ENCODE measurements around the gene OLFM1. TPM values are rescaled to one million over a fixed set of nuclear protein-coding genes. Genes with fewer than 3 reads are reported as not detected.

OLFM1 gene
- total RNA-seq, 1 experiment from 2014 or later: 3.5 TPM

GRCh38 chr9:135079018-135079417 is 8.4 kb upstream of the OLFM1 start (continued):
- TF ChIP-seq, protein P1, sequence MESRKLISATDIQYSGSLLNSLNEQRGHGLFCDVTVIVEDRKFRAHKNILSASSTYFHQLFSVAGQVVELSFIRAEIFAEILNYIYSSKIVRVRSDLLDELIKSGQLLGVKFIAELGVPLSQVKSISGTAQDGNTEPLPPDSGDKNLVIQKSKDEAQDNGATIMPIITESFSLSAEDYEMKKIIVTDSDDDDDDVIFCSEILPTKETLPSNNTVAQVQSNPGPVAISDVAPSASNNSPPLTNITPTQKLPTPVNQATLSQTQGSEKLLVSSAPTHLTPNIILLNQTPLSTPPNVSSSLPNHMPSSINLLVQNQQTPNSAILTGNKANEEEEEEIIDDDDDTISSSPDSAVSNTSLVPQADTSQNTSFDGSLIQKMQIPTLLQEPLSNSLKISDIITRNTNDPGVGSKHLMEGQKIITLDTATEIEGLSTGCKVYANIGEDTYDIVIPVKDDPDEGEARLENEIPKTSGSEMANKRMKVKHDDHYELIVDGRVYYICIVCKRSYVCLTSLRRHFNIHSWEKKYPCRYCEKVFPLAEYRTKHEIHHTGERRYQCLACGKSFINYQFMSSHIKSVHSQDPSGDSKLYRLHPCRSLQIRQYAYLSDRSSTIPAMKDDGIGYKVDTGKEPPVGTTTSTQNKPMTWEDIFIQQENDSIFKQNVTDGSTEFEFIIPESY (IDR thresholded peaks at IDR 0.05; ENCODE audit: extremely low read depth, insufficient replicate concordance, low read length): no peak
- TF ChIP-seq TCF7L2 (IDR thresholded peaks at IDR 0.05; ENCODE audit: borderline replicate concordance, extremely low read depth, insufficient read depth, insufficient read length) (no peak), ELF1 (IDR thresholded peaks at IDR 0.05; ENCODE audit: borderline replicate concordance, low read depth) (no peak), CBX3 (IDR thresholded peaks at IDR 0.05; ENCODE audit: low read depth) (no peak), CEBPB (IDR thresholded peaks at IDR 0.05; ENCODE audit: low read depth) (no peak), YY1 (IDR thresholded peaks at IDR 0.05; ENCODE audit: extremely low read depth, insufficient replicate concordance, low read depth, low read length) (no peak)
- TF ChIP-seq, protein P2, sequence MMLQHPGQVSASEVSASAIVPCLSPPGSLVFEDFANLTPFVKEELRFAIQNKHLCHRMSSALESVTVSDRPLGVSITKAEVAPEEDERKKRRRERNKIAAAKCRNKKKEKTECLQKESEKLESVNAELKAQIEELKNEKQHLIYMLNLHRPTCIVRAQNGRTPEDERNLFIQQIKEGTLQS (IDR thresholded peaks at IDR 0.05): no peak

DNA sequence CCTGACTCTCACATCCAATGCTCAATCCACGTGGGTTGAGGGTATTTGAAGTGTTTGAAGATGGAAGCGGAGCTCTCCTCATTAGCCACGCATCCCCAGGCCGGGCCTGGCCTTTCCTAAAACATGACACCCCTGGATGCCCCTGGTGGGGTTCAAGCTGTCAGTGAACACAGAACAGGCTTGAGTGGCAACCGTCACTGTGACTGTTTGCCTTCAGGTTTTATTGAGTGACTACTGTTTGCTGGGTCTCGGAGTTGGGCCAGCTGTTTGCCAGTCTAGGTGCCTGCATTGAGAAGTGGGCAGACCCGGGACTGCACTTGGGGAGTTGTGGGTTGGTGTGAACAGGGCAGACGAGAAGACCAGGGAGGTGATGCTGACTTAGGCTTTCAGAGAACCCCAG is 7.8 kb upstream of the OLFM1 start:
- no peak for DNase-seq (ENCODE audit: low read depth, low spot score)
- no peak for ATAC-seq
- intact Hi-C loops (cut with micrococcal nuclease): loop anchor here (5.0 to 10.0 kb wide), 3 partner anchors 175 to 885 kb away; partner anchors contain the start of gene UBAC1
- no peaks in the 10 kb centered on the region for H4K20me1 ChIP-seq (ENCODE audit: insufficient read depth)
- no peak overlapping the region for H3K9ac ChIP-seq (ENCODE audit: low read length)
- H3K36me3 ChIP-seq (ENCODE audit: control insufficient read depth in 1 of 2, insufficient read depth in 2 of 2, low read length in 2 of 2): no peaks in the 10 kb centered on the region
- H3K9me3 ChIP-seq (ENCODE audit: control insufficient read depth in 1 of 2, insufficient read depth in 1 of 2, low read depth in 1 of 2, low read length in 2 of 2): no peaks in the 10 kb centered on the region
- H3K27ac ChIP-seq (ENCODE audit: low read depth, low read length): no peak overlapping the region
- no peaks in the 10 kb centered on the region for H3K9me2 ChIP-seq (ENCODE audit: insufficient read depth)
- no peak overlapping the region for H3K4me2 ChIP-seq (ENCODE audit: low read length)
- H3K4me3 ChIP-seq (replicated peaks in 1 of 2; ENCODE audit: low read depth in 1 of 2, low read length in 2 of 2): no peak overlapping the region
- CTCF ChIA-PET: no interaction called here
- no peak for TF ChIP-seq EZH2phosphoT487 (IDR thresholded peaks at IDR 0.05; ENCODE audit: borderline replicate concordance)
- TF ChIP-seq POLR2AphosphoS5 (IDR thresholded peaks at IDR 0.05; ENCODE audit: low read depth, low read length): no peak
- TF ChIP-seq CEBPB (IDR thresholded peaks at IDR 0.05; ENCODE audit: low read depth): no peak
- TF ChIP-seq CBX3 (IDR thresholded peaks at IDR 0.05; ENCODE audit: low read depth): no peak
- TF ChIP-seq ELF1 (IDR thresholded peaks at IDR 0.05; ENCODE audit: borderline replicate concordance, low read depth): no peak
- TF ChIP-seq, protein P3, sequence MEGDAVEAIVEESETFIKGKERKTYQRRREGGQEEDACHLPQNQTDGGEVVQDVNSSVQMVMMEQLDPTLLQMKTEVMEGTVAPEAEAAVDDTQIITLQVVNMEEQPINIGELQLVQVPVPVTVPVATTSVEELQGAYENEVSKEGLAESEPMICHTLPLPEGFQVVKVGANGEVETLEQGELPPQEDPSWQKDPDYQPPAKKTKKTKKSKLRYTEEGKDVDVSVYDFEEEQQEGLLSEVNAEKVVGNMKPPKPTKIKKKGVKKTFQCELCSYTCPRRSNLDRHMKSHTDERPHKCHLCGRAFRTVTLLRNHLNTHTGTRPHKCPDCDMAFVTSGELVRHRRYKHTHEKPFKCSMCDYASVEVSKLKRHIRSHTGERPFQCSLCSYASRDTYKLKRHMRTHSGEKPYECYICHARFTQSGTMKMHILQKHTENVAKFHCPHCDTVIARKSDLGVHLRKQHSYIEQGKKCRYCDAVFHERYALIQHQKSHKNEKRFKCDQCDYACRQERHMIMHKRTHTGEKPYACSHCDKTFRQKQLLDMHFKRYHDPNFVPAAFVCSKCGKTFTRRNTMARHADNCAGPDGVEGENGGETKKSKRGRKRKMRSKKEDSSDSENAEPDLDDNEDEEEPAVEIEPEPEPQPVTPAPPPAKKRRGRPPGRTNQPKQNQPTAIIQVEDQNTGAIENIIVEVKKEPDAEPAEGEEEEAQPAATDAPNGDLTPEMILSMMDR (IDR thresholded peaks at IDR 0.05 in 2 of 3, conservative IDR thresholded peaks at IDR 0.05 in 1 of 3; ENCODE audit: borderline replicate concordance in 1 of 3, insufficient read depth in 1 of 3, low read depth in 2 of 3, low read length in 2 of 3): no peak
- TF ChIP-seq SIN3A (IDR thresholded peaks at IDR 0.05; ENCODE audit: low read depth): no peak
- RAD21 ChIA-PET (ENCODE audit: low non-redundant PET in 1 of 2, low total read pairs in 2 of 2, uncharacterized antibody in 2 of 2, unreplicated experiment in 2 of 2): no interaction called here
- no peak overlapping the region for H2AFZ ChIP-seq (ENCODE audit: low read depth, low read length, poor library complexity, severe bottlenecking)
- H3K4me1 ChIP-seq (ENCODE audit: control insufficient read depth in 1 of 2, insufficient read depth in 2 of 2, low read length in 2 of 2): no peaks in the 10 kb centered on the region
- POLR2A ChIA-PET: no interaction called here
- BruUV-seq (replicated peaks): no TSS peak
- peaks cover 34% of the 10 kb centered on the region; the same call in 1 of the 2 replicates for H3K27me3 ChIP-seq (ENCODE audit: insufficient read depth, low read length)
- H3K79me2 ChIP-seq (ENCODE audit: insufficient read depth, low read length): no peaks in the 10 kb centered on the region
